Measurements from ENCODE around the gene ANGPTL2. TPM values are rescaled to one million over a fixed set of nuclear protein-coding genes. Genes with fewer than 3 reads are reported as not detected.

ANGPTL2 gene
- total RNA-seq, 1 experiment from 2014 or later: 5.1 TPM

- Mint-ChIP-seq H3K27ac (peak overlapping the region in 1 of 3 experiments; percentile 79; a peak in 2 of 7 replicates), H3K9me3 (no peaks in the 10 kb centered on the region; a peak in 2 of 5 replicates), H3K36me3 (ENCODE audit: insufficient read depth in 1 of 3, low read depth in 3 of 3) (peaks cover 0 to 15% (median 0%) of the 10 kb centered on the region in 3 experiments; a peak in 4 of 7 replicates), H3K4me1 (peaks cover 42 to 44% of the 10 kb centered on the region in 2 experiments), H3K27me3 (ENCODE audit: low read depth) (peaks cover 11% of the 10 kb centered on the region), H3K4me3 (peak overlapping the region; percentile 78 to 91)
- no peaks in the 10 kb centered on the region for H3K27me3 ChIP-seq (ENCODE audit: insufficient read depth, low read length)
- no peak overlapping the region for H3T11ph ChIP-seq (ENCODE audit: low read length)
- H2AFZ ChIP-seq (ENCODE audit: low read length): no peak overlapping the region
- H4K8ac ChIP-seq (replicated peaks; ENCODE audit: insufficient read length, low read depth, low read length): no peak overlapping the region
- H3K4me2 ChIP-seq (ENCODE audit: insufficient read depth, insufficient read length, low read length): peak overlapping the region; percentile 57
- H3K27ac ChIP-seq (ENCODE audit: insufficient read length, low read depth, low read length): no peak overlapping the region
- TF ChIP-seq, protein P1, sequence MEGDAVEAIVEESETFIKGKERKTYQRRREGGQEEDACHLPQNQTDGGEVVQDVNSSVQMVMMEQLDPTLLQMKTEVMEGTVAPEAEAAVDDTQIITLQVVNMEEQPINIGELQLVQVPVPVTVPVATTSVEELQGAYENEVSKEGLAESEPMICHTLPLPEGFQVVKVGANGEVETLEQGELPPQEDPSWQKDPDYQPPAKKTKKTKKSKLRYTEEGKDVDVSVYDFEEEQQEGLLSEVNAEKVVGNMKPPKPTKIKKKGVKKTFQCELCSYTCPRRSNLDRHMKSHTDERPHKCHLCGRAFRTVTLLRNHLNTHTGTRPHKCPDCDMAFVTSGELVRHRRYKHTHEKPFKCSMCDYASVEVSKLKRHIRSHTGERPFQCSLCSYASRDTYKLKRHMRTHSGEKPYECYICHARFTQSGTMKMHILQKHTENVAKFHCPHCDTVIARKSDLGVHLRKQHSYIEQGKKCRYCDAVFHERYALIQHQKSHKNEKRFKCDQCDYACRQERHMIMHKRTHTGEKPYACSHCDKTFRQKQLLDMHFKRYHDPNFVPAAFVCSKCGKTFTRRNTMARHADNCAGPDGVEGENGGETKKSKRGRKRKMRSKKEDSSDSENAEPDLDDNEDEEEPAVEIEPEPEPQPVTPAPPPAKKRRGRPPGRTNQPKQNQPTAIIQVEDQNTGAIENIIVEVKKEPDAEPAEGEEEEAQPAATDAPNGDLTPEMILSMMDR (conservative IDR thresholded peaks at IDR 0.05): no peak
- H4K20me1 ChIP-seq (ENCODE audit: control insufficient read depth, insufficient read depth, insufficient read length): no peaks in the 10 kb centered on the region
- no peaks in the 10 kb centered on the region for H3K79me1 ChIP-seq (ENCODE audit: insufficient read depth, low read depth, low read length, poor library complexity, severe bottlenecking)
- H2BK120ac ChIP-seq (ENCODE audit: low read depth, low read length, poor library complexity, severe bottlenecking): no peak overlapping the region
- no peak overlapping the region for H2AK5ac ChIP-seq (ENCODE audit: insufficient read length, low read length)
- no peak overlapping the region for H2BK20ac ChIP-seq (ENCODE audit: low read depth, low read length, poor library complexity, severe bottlenecking)
- DNase-seq: peak; percentile 46
- no peak overlapping the region for H4K91ac ChIP-seq (ENCODE audit: insufficient read length, low read depth, low read length)
- no peaks in the 10 kb centered on the region for H3K9me3 ChIP-seq (ENCODE audit: control insufficient read depth, low read depth, low read length)
- H4K5ac ChIP-seq (ENCODE audit: insufficient read length, low read depth, low read length): no peak overlapping the region
- H3K9ac ChIP-seq (ENCODE audit: extremely low read depth, insufficient read length, low read length): peak overlapping the region; percentile 13
- H2BK5ac ChIP-seq (ENCODE audit: insufficient read length, low read length): no peak overlapping the region
- H2BK12ac ChIP-seq (ENCODE audit: insufficient read length, low read depth, low read length): no peak overlapping the region
- peak overlapping the region; percentile 28 for H3K14ac ChIP-seq (ENCODE audit: insufficient read depth, low read length)
- H3K18ac ChIP-seq (ENCODE audit: insufficient read length, low read depth, low read length): peak overlapping the region; percentile 31
- H3K56ac ChIP-seq (ENCODE audit: insufficient read length, low read depth, low read length): no peak overlapping the region
- no peak overlapping the region for H2BK15ac ChIP-seq (ENCODE audit: low read depth, low read length)
- no peak overlapping the region for H3K23ac ChIP-seq (ENCODE audit: insufficient read length, low read depth, low read length)
- no peaks in the 10 kb centered on the region for H3K79me2 ChIP-seq (ENCODE audit: insufficient read depth, low read length)
- no peak overlapping the region for H3K4ac ChIP-seq (ENCODE audit: low read depth, low read length)
- whole genome bisulfite sequencing (ENCODE audit: extremely low coverage, insufficient read length, low lambda C conversion rate): no CpG with 5 or more reads among the region's 20 CpGs
- no peaks in the 10 kb centered on the region; the same call in 1 of the 2 replicates for H3K4me1 ChIP-seq (ENCODE audit: insufficient read depth, low read length)
- peaks cover 10% of the 10 kb centered on the region for H3K23me2 ChIP-seq (ENCODE audit: insufficient read length, low read depth, low read length, poor library complexity, severe bottlenecking)
These were observed 733 bp downstream of the ANGPTL2 start for GRCh38 chr9:127121628-127122175.
